Erythroblast (primary cell): ENCODE measurements around the gene PPP2R3B.

Experiments
- GATA1 ChIP-seq: IDR thresholded peaks from 2 replicates; pipeline ENCODE4 v1.6.1; 2011; ENCODE audit warnings: low read depth, mild to moderate bottlenecking, control low read depth, low read length, moderate library complexity
- POLR2A ChIP-seq: IDR thresholded peaks from 2 replicates; pipeline ENCODE4 v1.6.1; 2011; ENCODE audit warnings: mild to moderate bottlenecking, low read length

- TF ChIP-seq POLR2A (no peak), GATA1 (no peak)
Measured at GRCh38 chrX:314049-314448, 72.7 kb downstream of the PPP2R3B start.
